HG03280 (cell line): ENCODE data around the gene TNIP3.
"Not testable (repeated sequence)": the region's sequence is repeated elsewhere in the genome, so short reads cannot be mapped to it uniquely, and the experiment has no call there.

Experiments used
- ATAC-seq: cut with Tn5 transposase; IDR thresholded peaks from one replicate; pipeline ENCODE4 v1.9.1; 2021; ENCODE audit warnings: mild to moderate bottlenecking, moderate library complexity; ENCODE audit not compliant: unreplicated experiment

TNIP3 gene

GRCh38 chr4:121177246-121178137 lies 13.4 kb upstream of the TNIP3 start:
- ATAC-seq: no peak

GRCh38 chr4:121176082-121176934 lies 12.2 kb upstream of the TNIP3 start:
- ATAC-seq: no peak

- not testable (repeated sequence) for ATAC-seq
Observed at GRCh38 chr4:121171477-121171876, 7.4 kb upstream of the TNIP3 start.

GRCh38 chr4:121168446-121169281 lies 4.5 kb upstream of the TNIP3 start:
- peak; percentile 71 for ATAC-seq

- ATAC-seq: no peak
Observed at GRCh38 chr4:121166976-121167375, 2.9 kb upstream of the TNIP3 start.

GRCh38 chr4:121165206-121165605 lies 1.1 kb upstream of the TNIP3 start:
- ATAC-seq: no peak

- no peak for ATAC-seq
Observed at GRCh38 chr4:121156822-121157769, 7.0 kb downstream of the TNIP3 start.

- ATAC-seq: no peak
Observed at GRCh38 chr4:121155893-121156292, 8.2 kb downstream of the TNIP3 start.

- ATAC-seq: no peak
Observed at GRCh38 chr4:121154103-121154515, 10.0 kb downstream of the TNIP3 start.

- no peak for ATAC-seq
Observed at GRCh38 chr4:121151942-121152341, 12.2 kb downstream of the TNIP3 start.

- no peak for ATAC-seq
Observed at GRCh38 chr4:121150486-121150885, 13.6 kb downstream of the TNIP3 start.

GRCh38 chr4:121150003-121150402 lies 14.1 kb downstream of the TNIP3 start:
- ATAC-seq: no peak

GRCh38 chr4:121148621-121149020 lies 15.5 kb downstream of the TNIP3 start:
- no peak for ATAC-seq

- no peak for ATAC-seq
Observed at GRCh38 chr4:121148000-121148399, 16.1 kb downstream of the TNIP3 start.

GRCh38 chr4:121146530-121146929 lies 17.6 kb downstream of the TNIP3 start:
- no peak for ATAC-seq

GRCh38 chr4:121145430-121145829 lies 18.7 kb downstream of the TNIP3 start:
- ATAC-seq: no peak

GRCh38 chr4:121144021-121144420 lies 20.1 kb downstream of the TNIP3 start:
- no peak for ATAC-seq

- ATAC-seq: no peak
Observed at GRCh38 chr4:121143131-121143530, 21.0 kb downstream of the TNIP3 start.

- ATAC-seq: no peak
Observed at GRCh38 chr4:121140716-121141460, 23.2 kb downstream of the TNIP3 start.
